Measurements from ENCODE around the gene ADAM8. TPM values are rescaled to one million over a fixed set of nuclear protein-coding genes. Genes with fewer than 3 reads are reported as not detected.

ADAM8 gene
- total and polyA plus RNA-seq, 2 donors (not counting 1 experiment from before 2014, with no cell fraction given), result 0.23 to 2.0 TPM

- no peaks in the 10 kb centered on the region for H3K9me3 ChIP-seq (ENCODE audit: control insufficient read depth, insufficient read depth, low read depth, low read length)
- H3K4me3 ChIP-seq (replicated peaks in 1 of 4; ENCODE audit: control extremely low read depth in 1 of 4, insufficient read depth in 1 of 4, low read depth in 3 of 4, low read length in 4 of 4), result no peak overlapping the region
- H3K27me3 ChIP-seq (ENCODE audit: control insufficient read depth, insufficient read depth, low read length), result no peaks in the 10 kb centered on the region
- no peak overlapping the region for H2AFZ ChIP-seq (ENCODE audit: low read length)
- H3K4me2 ChIP-seq (ENCODE audit: extremely low read depth, insufficient read depth, low read length), result no peak overlapping the region
- peaks cover 6% of the 10 kb centered on the region for H3K4me1 ChIP-seq (ENCODE audit: control insufficient read depth, extremely low read depth, insufficient read depth, low read length)
- DNase-seq (ENCODE audit: low read depth in 2 of 2), result no peak
- H3K9ac ChIP-seq (ENCODE audit: insufficient read depth, low read length), result no peak overlapping the region
- no peaks in the 10 kb centered on the region for H4K20me1 ChIP-seq (ENCODE audit: control insufficient read depth, extremely low read depth, insufficient read depth, low read length)
- no peak overlapping the region for H3K27ac ChIP-seq (ENCODE audit: insufficient read depth, low read length)
- H3K79me2 ChIP-seq (ENCODE audit: control insufficient read depth, insufficient read depth, low read length), result no peaks in the 10 kb centered on the region
- no peak for TF ChIP-seq CTCF (conservative IDR thresholded peaks at IDR 0.05 in 1 of 2, IDR thresholded peaks at IDR 0.05 in 1 of 2; ENCODE audit: low read depth in 1 of 2, low read length in 2 of 2)
- TF ChIP-seq EZH2 (IDR thresholded peaks at IDR 0.05; ENCODE audit: low read length, missing control alignments), result no peak
- H3K36me3 ChIP-seq (ENCODE audit: control insufficient read depth, insufficient read depth, low read length), result peaks cover 20% of the 10 kb centered on the region
These were observed 2.9 kb upstream of the ADAM8 start for GRCh38 chr10:133279326-133280226.

- Histone ChIP-seq H3K4me3 (replicated peaks in 1 of 4; ENCODE audit: control extremely low read depth in 1 of 4, insufficient read depth in 1 of 4, low read depth in 3 of 4, low read length in 4 of 4) (no peak overlapping the region), H3K36me3 (ENCODE audit: control insufficient read depth, insufficient read depth, low read length) (peaks cover 18% of the 10 kb centered on the region), H3K9me3 (ENCODE audit: control insufficient read depth, insufficient read depth, low read depth, low read length) (no peaks in the 10 kb centered on the region), H3K27me3 (ENCODE audit: control insufficient read depth, insufficient read depth, low read length) (no peaks in the 10 kb centered on the region), H3K4me2 (ENCODE audit: extremely low read depth, insufficient read depth, low read length) (no peak overlapping the region), H3K79me2 (ENCODE audit: control insufficient read depth, insufficient read depth, low read length) (no peaks in the 10 kb centered on the region), H2AFZ (ENCODE audit: low read length) (no peak overlapping the region), H3K27ac (ENCODE audit: insufficient read depth, low read length) (no peak overlapping the region), H3K4me1 (ENCODE audit: control insufficient read depth, extremely low read depth, insufficient read depth, low read length) (peaks cover 6% of the 10 kb centered on the region), H3K9ac (ENCODE audit: insufficient read depth, low read length) (no peak overlapping the region), H4K20me1 (ENCODE audit: control insufficient read depth, extremely low read depth, insufficient read depth, low read length) (no peaks in the 10 kb centered on the region)
- peak; percentile 44 to 81 for DNase-seq (ENCODE audit: low read depth in 2 of 2)
- no peak for TF ChIP-seq CTCF (conservative IDR thresholded peaks at IDR 0.05 in 1 of 2, IDR thresholded peaks at IDR 0.05 in 1 of 2; ENCODE audit: low read depth in 1 of 2, low read length in 2 of 2)
- no peak for TF ChIP-seq EZH2 (IDR thresholded peaks at IDR 0.05; ENCODE audit: low read length, missing control alignments)
These were observed 2.1 kb upstream of the ADAM8 start for GRCh38 chr10:133278577-133279265.

- DNase-seq (ENCODE audit: low read depth in 2 of 2), result no peak
- Histone ChIP-seq H3K9ac (ENCODE audit: insufficient read depth, low read length) (no peak overlapping the region), H3K4me1 (ENCODE audit: control insufficient read depth, extremely low read depth, insufficient read depth, low read length) (peaks cover 6% of the 10 kb centered on the region), H3K4me3 (replicated peaks in 1 of 4; ENCODE audit: control extremely low read depth in 1 of 4, insufficient read depth in 1 of 4, low read depth in 3 of 4, low read length in 4 of 4) (no peak overlapping the region), H4K20me1 (ENCODE audit: control insufficient read depth, extremely low read depth, insufficient read depth, low read length) (no peaks in the 10 kb centered on the region), H2AFZ (ENCODE audit: low read length) (no peak overlapping the region), H3K36me3 (ENCODE audit: control insufficient read depth, insufficient read depth, low read length) (peaks cover 14% of the 10 kb centered on the region), H3K79me2 (ENCODE audit: control insufficient read depth, insufficient read depth, low read length) (no peaks in the 10 kb centered on the region), H3K27ac (ENCODE audit: insufficient read depth, low read length) (no peak overlapping the region), H3K9me3 (ENCODE audit: control insufficient read depth, insufficient read depth, low read depth, low read length) (no peaks in the 10 kb centered on the region), H3K4me2 (ENCODE audit: extremely low read depth, insufficient read depth, low read length) (no peak overlapping the region), H3K27me3 (ENCODE audit: control insufficient read depth, insufficient read depth, low read length) (no peaks in the 10 kb centered on the region)
- TF ChIP-seq EZH2 (IDR thresholded peaks at IDR 0.05; ENCODE audit: low read length, missing control alignments) (no peak), CTCF (conservative IDR thresholded peaks at IDR 0.05 in 1 of 2, IDR thresholded peaks at IDR 0.05 in 1 of 2; ENCODE audit: low read depth in 1 of 2, low read length in 2 of 2) (no peak)
These were observed 1.4 kb upstream of the ADAM8 start for GRCh38 chr10:133277993-133278576.
